Sigmoid colon (tissue), 7 donors: Measurements from ENCODE around the gene ADAMTS3. TPM values are rescaled to one million over a fixed set of nuclear protein-coding genes. Genes with fewer than 3 reads are reported as not detected.
A peak's percentile ranks its signal among the peaks of the same experiment; 100 is the strongest.

Experiments used
- DNase-seq: peaks from one replicate; pipeline ENCODE4 v3.0.0-alpha.2; 2019
- H3K27ac ChIP-seq, 4 donors: fragments of 200-600 bp; sonication (generic); one replicate each; pipeline ENCODE4 v1.5.1; 2016 to 2019; ENCODE audit warnings: mild to moderate bottlenecking in 1 of 4
- H3K27me3 ChIP-seq, 3 donors: fragments of 200-600 bp; sonication (generic); one replicate each; pipeline ENCODE4 v1.5.1; 2019; ENCODE audit warnings: mild to moderate bottlenecking in 1 of 3
- H3K36me3 ChIP-seq, 4 donors: fragments of 200-600 bp; sonication (generic); one replicate each; pipeline ENCODE4 v1.5.1; 2016 to 2019
- H3K4me1 ChIP-seq, 4 donors: fragments of 200-600 bp; sonication (generic); one replicate each; pipeline ENCODE4 v1.5.1; 2017 to 2019
- H3K4me3 ChIP-seq, 4 donors: fragments of 200-600 bp; sonication (generic); one replicate each; pipeline ENCODE4 v1.5.1; 2017 to 2019; ENCODE audit warnings: mild to moderate bottlenecking in 2 of 4, moderate library complexity in 1 of 4
- H3K9me3 ChIP-seq, 4 donors: fragments of 200-600 bp in 3 of 4; sonication (generic) in 3 of 4; one replicate each; pipeline versions ENCODE4 v1.5.1 to v1.6.1; 2013 to 2019
- EP300 ChIP-seq, 4 donors: sonication (generic); formaldehyde crosslinking; IDR thresholded peaks; one replicate each; pipeline ENCODE4 v1.6.1; 2017; ENCODE audit warnings: antibody characterized with exemption in 4 of 4
- POLR2A ChIP-seq, 2 donors: fragments of 450-650 bp; IDR thresholded peaks; one replicate each; pipeline ENCODE4 v1.6.1; 2016; ENCODE audit warnings: antibody characterized with exemption in 2 of 2, mild to moderate bottlenecking in 2 of 2, moderate library complexity in 2 of 2
- POLR2AphosphoS5 ChIP-seq, 4 donors: sonication (generic); formaldehyde crosslinking; IDR thresholded peaks; one replicate each; pipeline ENCODE4 v1.6.1; 2017; ENCODE audit warnings: antibody characterized with exemption in 4 of 4
- WGBS, 2 donors: extraction: QIAGEN DNeasy Blood & Tissue Kit; methylation state at CpG; one replicate each; pipeline ENCODE4 v1.1.7; 2013; 5-methylcytosine and 5-hydroxymethylcytosine counted together
- intact Hi-C: fragments of 100-400 bp; cut with DNase I; formaldehyde crosslinking; loops from one replicate; pipeline ENCODE4 v1.15.1; 2023
- polyA plus RNA-seq, 3 donors: library from polyadenylated mRNA; stranded (reverse); fragments of 200-250 nt; gene quantifications; one replicate each; pipeline ENCODE4 v1.2.3, GENCODE V29; 2013
- total RNA-seq, 4 donors: library from RNA; depleted of rRNA; stranded (reverse); fragments of >200 nt; gene quantifications; one replicate each; pipeline ENCODE4 v1.1.0, GENCODE V29; 2016
- TF ChIP-seq, protein P1 (sequence below), 4 experiments: fragments of 450-650 bp in 3 of 4; fragments of 200-600 bp in 1 of 4; IDR thresholded peaks; one replicate each; pipeline ENCODE4 v1.5.1; 2016 to 2019; ENCODE audit warnings: antibody characterized with exemption in 4 of 4, mild to moderate bottlenecking in 3 of 4, moderate library complexity in 2 of 4
- donor health status: healthy with polysubstance abuse.
- donor health status: Bipolar disorder and iron deficiency.
- donor health status: healthy.

ADAMTS3 gene
- total RNA-seq (1 to 10 TPM in 3 of 4 donors, under 1 TPM in 1; 0.81 to 1.9 (median 1.2) TPM), polyA plus RNA-seq (under 1 TPM in 1 of 3 donors, not detected in 2; 0.17 TPM)

DNA sequence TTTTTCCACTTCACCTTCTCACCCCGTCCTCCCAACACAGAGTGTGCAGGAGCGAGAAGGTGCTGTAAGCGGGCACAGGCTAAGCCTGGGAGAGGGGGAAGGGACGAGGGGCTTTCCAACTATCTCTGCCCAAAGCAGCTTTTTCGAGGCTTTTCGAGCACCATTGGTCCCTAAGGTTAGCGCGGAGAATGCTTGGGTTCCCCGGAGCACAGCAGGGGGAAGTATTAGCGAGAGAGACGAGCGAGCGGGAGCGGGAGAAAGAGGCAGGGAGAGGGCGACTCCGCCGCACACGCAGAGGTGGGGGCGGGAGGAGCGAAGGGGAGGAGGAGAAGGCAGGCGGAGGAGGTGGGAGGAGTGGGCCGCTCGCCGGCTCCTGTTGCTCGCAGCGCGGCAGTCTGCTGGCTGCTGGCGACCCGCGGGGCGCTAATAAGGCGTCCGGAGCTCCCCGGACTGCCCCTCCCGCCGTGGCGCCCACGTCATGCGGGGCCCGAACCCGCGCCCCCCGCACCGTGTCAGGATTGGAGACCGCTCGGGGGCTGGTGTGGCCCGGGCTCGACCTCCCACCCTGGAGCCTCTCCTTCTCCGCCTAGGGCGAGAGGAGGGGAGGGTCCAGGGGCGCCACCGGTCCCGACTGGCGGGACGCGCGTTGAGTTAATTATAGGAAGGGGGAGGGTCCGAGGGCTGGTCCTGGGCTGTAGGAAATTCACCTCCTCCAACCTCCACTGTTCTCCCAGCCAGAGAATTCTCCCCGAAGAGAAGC lies at the start of gene ADAMTS3:
ADAMTS3 (minus strand) TSS at position 263 of the 760 bp plus-strand sequence. CDS start 459 bp downstream, outside the sequence.
- 1 to 2% methylated on average over 59 of the region's 59 CpGs for WGBS, 2 donors
- H3K27me3 ChIP-seq, result no peaks in the 10 kb centered on the region
- H3K4me1 ChIP-seq, result peaks cover 0 to 18% (median 4%) of the 10 kb centered on the region in 4 donors
- peak within 1 kb of the TSS; percentile 35 to 67 (median 61) for H3K4me3 ChIP-seq
- peak within 1 kb of the TSS; percentile 76 to 84 (median 81) for H3K27ac ChIP-seq
- intact Hi-C loops, result loop anchor here (5.0 kb wide), 1 partner anchor 498 kb away; the partner anchor contains the start of gene COX18
- H3K9me3 ChIP-seq, result no peaks in the 10 kb centered on the region
- H3K36me3 ChIP-seq, result no peaks in the 10 kb centered on the region
- peak; percentile 81 for DNase-seq
- TF ChIP-seq POLR2AphosphoS5 (IDR thresholded peaks at IDR 0.05), result peak in 2 of 4 donors; percentile 24 to 53
- TF ChIP-seq, protein P1, sequence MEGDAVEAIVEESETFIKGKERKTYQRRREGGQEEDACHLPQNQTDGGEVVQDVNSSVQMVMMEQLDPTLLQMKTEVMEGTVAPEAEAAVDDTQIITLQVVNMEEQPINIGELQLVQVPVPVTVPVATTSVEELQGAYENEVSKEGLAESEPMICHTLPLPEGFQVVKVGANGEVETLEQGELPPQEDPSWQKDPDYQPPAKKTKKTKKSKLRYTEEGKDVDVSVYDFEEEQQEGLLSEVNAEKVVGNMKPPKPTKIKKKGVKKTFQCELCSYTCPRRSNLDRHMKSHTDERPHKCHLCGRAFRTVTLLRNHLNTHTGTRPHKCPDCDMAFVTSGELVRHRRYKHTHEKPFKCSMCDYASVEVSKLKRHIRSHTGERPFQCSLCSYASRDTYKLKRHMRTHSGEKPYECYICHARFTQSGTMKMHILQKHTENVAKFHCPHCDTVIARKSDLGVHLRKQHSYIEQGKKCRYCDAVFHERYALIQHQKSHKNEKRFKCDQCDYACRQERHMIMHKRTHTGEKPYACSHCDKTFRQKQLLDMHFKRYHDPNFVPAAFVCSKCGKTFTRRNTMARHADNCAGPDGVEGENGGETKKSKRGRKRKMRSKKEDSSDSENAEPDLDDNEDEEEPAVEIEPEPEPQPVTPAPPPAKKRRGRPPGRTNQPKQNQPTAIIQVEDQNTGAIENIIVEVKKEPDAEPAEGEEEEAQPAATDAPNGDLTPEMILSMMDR (IDR thresholded peaks at IDR 0.05), result no peak

DNA sequence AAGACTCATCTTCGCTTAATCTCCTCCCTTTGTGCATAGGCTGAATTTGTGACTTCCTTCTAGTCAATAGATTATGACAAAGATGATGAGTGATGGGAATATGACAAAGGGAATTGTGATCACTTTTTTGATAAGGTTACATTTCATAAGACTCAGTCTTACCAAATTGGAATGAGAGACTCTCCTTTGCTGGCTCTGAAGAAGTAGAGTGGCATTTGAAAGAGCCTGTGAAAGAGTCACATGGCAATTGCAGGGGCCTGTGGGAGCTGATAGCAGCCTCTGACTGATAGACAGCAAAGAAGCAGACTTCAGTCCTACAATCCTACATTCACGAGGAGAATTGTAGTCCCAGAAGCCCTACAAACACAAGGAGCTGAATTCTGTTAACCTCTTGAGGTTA lies 44.9 kb upstream of the ADAMTS3 start:
- WGBS, 2 donors, result 46 to 67% methylated on average over 2 of the region's 2 CpGs
- H3K4me1 ChIP-seq, result no peaks in the 10 kb centered on the region
- H3K36me3 ChIP-seq, result no peaks in the 10 kb centered on the region
- H3K27ac ChIP-seq, result no peak overlapping the region
- H3K4me3 ChIP-seq, result no peak overlapping the region
- TF ChIP-seq EP300 (IDR thresholded peaks at IDR 0.05), result no peak
- intact Hi-C loops, result no loop called here
- H3K27me3 ChIP-seq, result no peaks in the 10 kb centered on the region
- H3K9me3 ChIP-seq, result no peaks in the 10 kb centered on the region
- DNase-seq, result no peak

DNA sequence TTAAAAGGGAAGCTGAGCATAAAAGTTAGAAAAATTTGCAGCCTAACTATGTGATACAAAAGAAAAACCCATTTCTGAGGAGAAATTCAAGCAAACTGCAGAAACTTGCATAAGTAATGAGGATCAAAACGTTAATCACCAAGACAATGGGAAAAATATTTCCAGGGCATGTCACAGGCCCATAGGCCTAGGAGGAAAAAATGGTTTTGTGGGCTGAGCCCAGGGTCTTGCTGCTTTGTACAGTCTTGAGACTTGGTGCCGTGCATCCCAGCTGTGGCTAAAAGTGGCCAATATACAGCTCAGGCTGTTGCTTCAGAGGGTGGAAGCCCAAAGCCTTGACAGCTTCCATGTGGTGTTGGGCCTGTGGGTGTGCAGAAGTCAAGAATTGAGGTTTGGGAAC lies 37.7 kb upstream of the ADAMTS3 start:
- H3K9me3 ChIP-seq, result no peaks in the 10 kb centered on the region
- intact Hi-C loops, result no loop called here
- no peak overlapping the region for H3K4me3 ChIP-seq
- H3K27ac ChIP-seq, result no peak overlapping the region
- TF ChIP-seq EP300 (IDR thresholded peaks at IDR 0.05) (no peak), POLR2A (IDR thresholded peaks at IDR 0.05) (no peak), POLR2AphosphoS5 (IDR thresholded peaks at IDR 0.05) (no peak)
- TF ChIP-seq, protein P1 (IDR thresholded peaks at IDR 0.05), result no peak
- WGBS, 2 donors, result 60 to 76% methylated on average over 2 of the region's 2 CpGs
- DNase-seq, result no peak
- H3K36me3 ChIP-seq, result no peaks in the 10 kb centered on the region
- no peaks in the 10 kb centered on the region for H3K27me3 ChIP-seq
- no peaks in the 10 kb centered on the region for H3K4me1 ChIP-seq

DNA sequence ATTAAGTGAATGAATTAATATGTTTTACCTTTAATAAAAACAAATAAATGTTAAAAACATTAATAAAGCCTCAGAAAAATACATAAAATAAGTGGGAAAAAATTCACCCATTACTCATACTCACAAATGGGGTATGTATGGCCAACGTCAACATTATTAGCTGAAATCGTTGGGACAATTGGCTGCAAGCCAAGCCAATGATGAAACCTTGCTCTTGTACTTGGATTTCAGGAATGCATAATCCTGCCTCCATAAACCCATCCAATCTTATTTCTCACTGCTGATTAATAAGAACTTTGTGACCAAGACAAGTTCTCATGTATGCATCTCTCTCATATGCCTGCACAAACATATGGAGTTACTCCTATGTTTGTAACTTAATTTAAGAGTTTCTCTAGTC lies 35.3 kb upstream of the ADAMTS3 start:
- Histone ChIP-seq H3K4me3 (no peak overlapping the region), H3K27me3 (no peaks in the 10 kb centered on the region), H3K27ac (no peak overlapping the region), H3K36me3 (no peaks in the 10 kb centered on the region), H3K9me3 (no peaks in the 10 kb centered on the region), H3K4me1 (no peaks in the 10 kb centered on the region)
- intact Hi-C loops, result no loop called here
- 55 to 76% methylated on average over 2 of the region's 2 CpGs for WGBS, 2 donors
- no peak for DNase-seq
- TF ChIP-seq POLR2AphosphoS5 (IDR thresholded peaks at IDR 0.05) (no peak), EP300 (IDR thresholded peaks at IDR 0.05) (no peak), POLR2A (IDR thresholded peaks at IDR 0.05) (no peak)
- TF ChIP-seq, protein P1 (IDR thresholded peaks at IDR 0.05), result no peak

DNA sequence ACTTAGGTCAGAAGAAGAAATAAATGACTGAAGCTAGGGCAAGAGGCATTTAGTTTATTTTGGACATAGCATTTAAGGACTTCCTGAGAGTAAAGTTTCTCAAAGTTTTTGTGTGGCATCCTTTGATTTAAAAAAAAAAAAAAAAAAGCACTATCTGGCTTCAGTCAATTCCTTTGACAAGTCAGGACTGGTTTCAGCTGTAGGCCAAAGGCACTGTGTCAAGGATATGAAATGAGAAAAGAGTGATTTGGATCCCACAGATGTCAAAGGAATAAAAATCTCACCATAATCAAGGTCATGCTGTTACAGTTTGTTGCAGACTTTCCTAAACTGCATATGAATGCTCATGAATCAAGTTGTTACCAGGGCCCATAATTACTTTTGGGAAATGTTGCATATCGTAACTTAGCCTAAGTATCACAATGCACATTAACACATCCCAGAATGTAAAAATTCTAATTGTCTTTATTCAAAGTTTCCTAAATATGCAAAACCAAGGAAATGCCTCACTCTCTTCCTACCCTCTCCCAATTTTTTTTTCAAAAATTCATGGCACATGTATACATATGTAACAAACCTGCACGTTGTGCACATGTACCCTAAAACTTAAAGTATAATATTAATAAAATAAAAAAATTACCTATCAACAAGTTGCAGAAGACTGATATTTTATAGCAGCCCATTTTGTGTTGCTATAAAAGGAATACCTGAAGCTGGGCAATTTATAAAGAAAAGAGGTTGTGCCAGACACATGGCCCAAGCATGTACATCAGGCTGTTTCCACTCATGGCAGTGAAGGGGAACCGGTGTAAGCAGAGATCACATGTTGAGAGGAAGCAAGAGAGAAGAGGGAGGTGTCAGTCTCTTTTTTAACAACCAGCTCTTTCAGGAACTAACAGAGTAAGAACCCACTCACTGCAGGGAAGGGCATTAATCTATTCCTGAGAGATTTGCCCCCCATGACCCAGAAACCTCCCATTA lies 33.7 kb upstream of the ADAMTS3 start:
- WGBS, 2 donors, result 75 to 82% methylated on average over 3 of the region's 3 CpGs
- intact Hi-C loops, result no loop called here
- TF ChIP-seq POLR2AphosphoS5 (IDR thresholded peaks at IDR 0.05) (no peak), POLR2A (IDR thresholded peaks at IDR 0.05) (no peak), EP300 (IDR thresholded peaks at IDR 0.05) (no peak)
- TF ChIP-seq, protein P1 (IDR thresholded peaks at IDR 0.05), result no peak

More for the DNA sequence above, 33.7 kb upstream of the ADAMTS3 start:
- DNase-seq, result no peak
- no peak overlapping the region for H3K27ac ChIP-seq
- no peaks in the 10 kb centered on the region for H3K27me3 ChIP-seq
- H3K4me3 ChIP-seq, result no peak overlapping the region
- H3K9me3 ChIP-seq, result no peaks in the 10 kb centered on the region
- no peaks in the 10 kb centered on the region for H3K36me3 ChIP-seq
- no peaks in the 10 kb centered on the region for H3K4me1 ChIP-seq
